GM21576 (cell line): ENCODE measurements around the gene C1QC.
"Not testable (repeated sequence)": the region's sequence is repeated elsewhere in the genome, so short reads cannot be mapped to it uniquely, and the experiment has no call there.

Experiments used
- ATAC-seq: cut with Tn5 transposase; IDR thresholded peaks from one replicate; pipeline ENCODE4 v1.9.1; 2021; ENCODE audit warnings: mild to moderate bottlenecking, moderate library complexity; ENCODE audit not compliant: unreplicated experiment

The C1QC gene

GRCh38 chr1:22645931-22646330, 2.5 kb downstream of the C1QC start:
- ATAC-seq = no peak

GRCh38 chr1:22646384-22646783, 3.0 kb downstream of the C1QC start:
- no peak for ATAC-seq

GRCh38 chr1:22650089-22650693, 6.8 kb downstream of the C1QC start:
- no peak for ATAC-seq

- no peak for ATAC-seq
Measured at GRCh38 chr1:22651941-22652856, 8.8 kb downstream of the C1QC start.

- no peak for ATAC-seq
Measured at GRCh38 chr1:22652881-22653316, 9.5 kb downstream of the C1QC start, which contains the start of gene C1QB. Gene C1QB, plus strand, starts transcription at chr1:22653236. Its CDS starts 6,227 bp downstream, at chr1:22659463.

- no peak for ATAC-seq
Measured at GRCh38 chr1:22654692-22655091, 11.3 kb downstream of the C1QC start.

GRCh38 chr1:22658385-22659163, 15.1 kb downstream of the C1QC start:
- ATAC-seq = no peak

- no peak for ATAC-seq
Measured at GRCh38 chr1:22660716-22661241, 17.3 kb downstream of the C1QC start.

GRCh38 chr1:22661880-22662279, 18.4 kb downstream of the C1QC start:
- ATAC-seq = no peak

- no peak for ATAC-seq
Measured at GRCh38 chr1:22662318-22662717, 18.9 kb downstream of the C1QC start.

GRCh38 chr1:22662986-22663408, 19.6 kb downstream of the C1QC start:
- no peak for ATAC-seq

GRCh38 chr1:22665752-22666151, 22.3 kb downstream of the C1QC start:
- ATAC-seq = no peak

GRCh38 chr1:22666412-22666811, 23.0 kb downstream of the C1QC start:
- no peak for ATAC-seq

- ATAC-seq = not testable (repeated sequence)
Measured at GRCh38 chr1:22668840-22669239, 25.4 kb downstream of the C1QC start.

- ATAC-seq = no peak
Measured at GRCh38 chr1:22670352-22670975, 27.0 kb downstream of the C1QC start.

GRCh38 chr1:22671999-22672398, 28.6 kb downstream of the C1QC start:
- ATAC-seq = no peak

GRCh38 chr1:22673486-22674409, 30.3 kb downstream of the C1QC start:
- no peak for ATAC-seq

GRCh38 chr1:22674410-22674749, 30.9 kb downstream of the C1QC start:
- ATAC-seq = no peak

- ATAC-seq = not testable (repeated sequence)
Measured at GRCh38 chr1:22676151-22676550, 32.7 kb downstream of the C1QC start.
